Endodermal cell (in vitro differentiated cells): ENCODE measurements around the gene ITPA. TPM values are rescaled to one million over a fixed set of nuclear protein-coding genes. Genes with fewer than 3 reads are reported as not detected.

Experiments used
- DNase-seq: peaks from one replicate; pipeline ENCODE4 v3.0.0-alpha.2; 2017
- H3K27ac ChIP-seq: 2 replicates; pipeline ENCODE4 v1.5.1; 2013; ENCODE audit warnings: mild to moderate bottlenecking, low read depth, low read length, moderate library complexity
- H3K27me3 ChIP-seq: 2 replicates; pipeline ENCODE4 v1.6.1; 2013; ENCODE audit warnings: mild to moderate bottlenecking, low read length, moderate library complexity; ENCODE audit not compliant: insufficient read depth, control insufficient read depth, poor library complexity, severe bottlenecking
- H3K36me3 ChIP-seq: 2 replicates; pipeline ENCODE4 v1.7.0; 2013; ENCODE audit warnings: mild to moderate bottlenecking, low read length, moderate library complexity; ENCODE audit not compliant: control insufficient read depth, insufficient read depth
- H3K4me1 ChIP-seq: one replicate; pipeline ENCODE4 v1.7.0; 2013; ENCODE audit warnings: low read length; ENCODE audit not compliant: control insufficient read depth, insufficient read depth
- H3K4me3 ChIP-seq: 2 replicates; pipeline ENCODE4 v1.5.1; 2013; ENCODE audit warnings: mild to moderate bottlenecking, low read length, moderate library complexity
- H3K9ac ChIP-seq: 2 replicates; pipeline ENCODE4 v1.6.1; 2013; ENCODE audit warnings: mild to moderate bottlenecking, low read length, moderate library complexity; ENCODE audit not compliant: poor library complexity, severe bottlenecking; ENCODE audit errors: extremely low read depth
- H3K9me3 ChIP-seq: 2 replicates; pipeline ENCODE4 v1.6.1; 2013; ENCODE audit warnings: mild to moderate bottlenecking, low read length, moderate library complexity; ENCODE audit not compliant: control insufficient read depth
- H3K27ac Mint-ChIP-seq: 2 replicates; pipeline ENCODE4 v1.8.0; 2020; ENCODE audit warnings: mixed read lengths
- H3K27me3 Mint-ChIP-seq: 2 replicates; pipeline ENCODE4 v1.8.0; 2021; ENCODE audit warnings: mild to moderate bottlenecking, mixed read lengths; ENCODE audit not compliant: insufficient read depth
- H3K36me3 Mint-ChIP-seq: 2 replicates; pipeline ENCODE4 v1.8.0; 2020; ENCODE audit warnings: low read depth, mixed read lengths
- H3K4me1 Mint-ChIP-seq: 2 replicates; pipeline ENCODE4 v1.8.0; 2020; ENCODE audit warnings: mixed read lengths
- H3K4me3 Mint-ChIP-seq: 2 replicates; pipeline ENCODE4 v1.8.0; 2020; ENCODE audit warnings: mild to moderate bottlenecking, moderate library complexity, mixed read lengths
- H3K9me3 Mint-ChIP-seq: 2 replicates; pipeline ENCODE4 v1.8.0; 2020; ENCODE audit warnings: mild to moderate bottlenecking, mixed read lengths
- CTCF ChIP-seq: fragments of 200-600 bp; sonication (generic); conservative IDR thresholded peaks from 2 replicates; pipeline ENCODE4 v1.5.0; 2021; ENCODE audit warnings: antibody characterized with exemption, mild to moderate bottlenecking
- WGBS, 2 experiments: methylation state at CpG; one replicate each; pipeline versions ENCODE4 v1.1.5 to v1.1.7; 2013; ENCODE audit warnings: missing lambda C conversion rate in 2 of 2, mixed read lengths in 1 of 2; ENCODE audit not compliant: insufficient coverage in 1 of 2, insufficient read length in 1 of 2; 5-methylcytosine and 5-hydroxymethylcytosine counted together
- total RNA-seq, 2 donors: library from RNA; stranded (reverse); fragmentation: NEBNext Ultra II Directional in 1 of 2; extraction: Animal tissue kit (Norgen Biotek cat#: 25700) in 1 of 2; gene quantifications; 2 replicates in 1 of 2; 3 replicates in 1 of 2; pipeline ENCODE4 v1.2.1, GENCODE V29; 2021

Gene ITPA
- total RNA-seq, 2 donors from 2014 or later: 50.8 to 53.6 TPM

GRCh38 chr20:3218307-3218988, 9.2 kb downstream of the ITPA start:
- H3K36me3 ChIP-seq: peaks cover 58% of the 10 kb centered on the region
- 33 to 57% methylated on average over 3 to 29 of the region's 30 CpGs for WGBS, 2 experiments

GRCh38 chr20:3221398-3222226, 12.3 kb downstream of the ITPA start:
- H3K9me3 ChIP-seq: no peaks in the 10 kb centered on the region
- Mint-ChIP-seq H3K27me3 (no peaks in the 10 kb centered on the region), H3K4me1 (peaks cover 24% of the 10 kb centered on the region), H3K36me3 (peaks cover 31% of the 10 kb centered on the region), H3K27ac (peak overlapping the region; percentile 88), H3K4me3 (no peak overlapping the region), H3K9me3 (no peaks in the 10 kb centered on the region)
- H3K9ac ChIP-seq: no peak overlapping the region
- peaks cover 13% of the 10 kb centered on the region for H3K4me1 ChIP-seq
- H3K36me3 ChIP-seq: peaks cover 51% of the 10 kb centered on the region
- TF ChIP-seq CTCF: no peak
- no peak overlapping the region for H3K4me3 ChIP-seq
- H3K27me3 ChIP-seq: no peaks in the 10 kb centered on the region
- WGBS, 2 experiments: 94 to 97% methylated on average over 11 to 18 of the region's 18 CpGs
- H3K27ac ChIP-seq: no peak overlapping the region
- DNase-seq: no peak

More at GRCh38 chr20:3218307-3218988, 9.2 kb downstream of the ITPA start:
- Mint-ChIP-seq H3K36me3 (peaks cover 44% of the 10 kb centered on the region), H3K4me1 (peaks cover 18% of the 10 kb centered on the region), H3K27ac (no peak overlapping the region), H3K4me3 (no peak overlapping the region), H3K27me3 (no peaks in the 10 kb centered on the region), H3K9me3 (no peaks in the 10 kb centered on the region)
- Histone ChIP-seq H3K9me3 (no peaks in the 10 kb centered on the region), H3K27me3 (no peaks in the 10 kb centered on the region), H3K4me3 (no peak overlapping the region), H3K27ac (no peak overlapping the region), H3K4me1 (peaks cover 13% of the 10 kb centered on the region), H3K9ac (no peak overlapping the region)
- DNase-seq: peak; percentile 95
- TF ChIP-seq CTCF: peak; percentile 98

GRCh38 chr20:3222635-3223600, 13.6 kb downstream of the ITPA start:
- Mint-ChIP-seq H3K9me3 (no peaks in the 10 kb centered on the region), H3K4me1 (peaks cover 24% of the 10 kb centered on the region), H3K36me3 (peaks cover 33% of the 10 kb centered on the region), H3K27ac (peak overlapping the region; percentile 78), H3K4me3 (peak overlapping the region; percentile 25), H3K27me3 (no peaks in the 10 kb centered on the region)
- no peak overlapping the region for H3K4me3 ChIP-seq
- DNase-seq: no peak
- WGBS, 2 experiments: 83 to 91% methylated on average over 19 to 25 of the region's 25 CpGs
- TF ChIP-seq CTCF: no peak
- no peaks in the 10 kb centered on the region for H3K27me3 ChIP-seq
- H3K4me1 ChIP-seq: peaks cover 13% of the 10 kb centered on the region
- H3K27ac ChIP-seq: no peak overlapping the region
- peaks cover 50% of the 10 kb centered on the region for H3K36me3 ChIP-seq
- no peak overlapping the region for H3K9ac ChIP-seq
- H3K9me3 ChIP-seq: no peaks in the 10 kb centered on the region
